Right forelimb (tissue), 1 donor: ENCODE results near the gene ABCC5.
"Not testable (repeated sequence)": the region's sequence is repeated elsewhere in the genome, so short reads cannot be mapped to it uniquely, and the experiment has no call there.

ENCODE experiments used
- DNase-seq: peaks from one replicate; pipeline ENCODE4 v3.0.0-alpha.2; 2018

Gene ABCC5

DNA sequence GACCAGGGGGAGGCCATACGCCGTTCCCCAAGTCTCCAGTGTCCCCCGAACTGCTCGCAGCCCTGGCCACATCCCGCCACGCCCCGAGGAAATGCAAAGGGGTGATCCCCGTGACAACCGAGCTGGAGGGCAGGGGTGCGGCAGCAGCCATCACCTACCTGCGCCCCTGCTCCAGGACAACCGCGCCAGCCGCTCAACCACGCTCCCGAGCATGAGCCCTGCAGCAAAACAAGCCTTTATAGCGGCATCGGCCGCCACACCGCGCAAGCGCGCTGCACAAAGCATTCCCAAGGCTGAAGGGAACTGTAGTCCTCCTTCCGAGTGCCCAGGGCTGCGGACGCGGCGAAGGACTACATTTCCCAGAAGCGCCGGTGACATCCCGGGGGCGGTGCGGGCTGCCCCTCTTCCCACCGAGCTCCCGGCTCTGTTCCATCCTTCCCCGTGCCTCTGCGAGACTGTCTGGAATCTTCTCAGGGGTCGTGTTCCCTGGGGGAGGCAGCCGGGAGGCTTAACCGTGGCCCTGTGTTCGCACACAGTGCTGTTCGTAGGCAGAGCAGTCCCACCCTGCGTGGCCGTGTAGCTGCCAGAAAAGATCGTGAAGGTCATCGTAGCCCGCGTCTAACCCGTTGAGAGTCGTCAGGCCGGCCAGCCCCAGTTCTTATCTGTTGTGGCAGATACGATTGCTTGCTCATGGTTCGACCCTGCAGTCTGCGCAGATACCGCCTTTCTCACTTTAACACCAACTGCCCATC, at the start of gene ABCC5:
Gene ABCC5 (minus strand): TSS at position 213 of the 752 bp plus-strand sequence. CDS start 3,492 bp downstream, outside the sequence.
- peak; percentile 95 for DNase-seq

DNA sequence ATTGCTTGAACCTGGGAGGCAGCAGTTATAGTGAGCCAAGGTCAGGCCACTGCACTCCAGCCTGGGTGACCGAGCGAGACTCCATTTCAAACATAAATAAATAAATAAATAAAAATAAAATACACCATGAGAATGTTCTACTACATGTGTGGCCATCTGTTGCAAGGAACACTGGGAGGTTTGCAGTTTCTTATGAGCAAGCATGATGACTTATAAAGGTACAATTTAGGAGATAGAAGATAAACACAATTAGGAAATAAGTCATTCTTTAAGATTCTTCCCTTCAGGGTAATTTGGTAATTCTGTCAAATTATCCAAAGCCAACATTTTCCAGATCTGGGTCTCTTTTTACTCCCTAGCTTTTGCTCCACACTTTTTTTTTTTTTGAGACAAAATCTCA, 48.5 kb upstream of the ABCC5 start:
- DNase-seq = no peak

GRCh38 chr3:184062637-184063036, 45.0 kb upstream of the ABCC5 start:
- DNase-seq = no peak

GRCh38 chr3:184059424-184059823, 41.7 kb upstream of the ABCC5 start:
- no peak for DNase-seq

DNA sequence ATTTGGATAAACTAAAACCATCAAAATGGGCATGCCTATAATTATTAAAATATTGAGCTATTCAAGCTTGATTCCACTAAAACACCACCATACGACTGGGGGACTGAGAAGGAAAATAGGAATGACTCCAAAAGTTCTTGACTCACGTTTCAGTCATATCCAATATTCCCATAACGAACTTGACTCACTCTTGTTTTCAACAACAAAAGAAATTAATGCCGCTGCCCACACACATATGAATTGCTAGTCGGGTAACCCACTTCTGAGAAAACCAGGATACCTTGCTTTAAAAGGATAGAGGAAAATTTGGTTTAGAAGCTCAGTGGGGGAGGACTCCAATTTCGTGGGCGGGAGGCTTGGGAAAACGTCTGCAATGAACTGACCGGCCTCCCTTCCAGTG, 40.3 kb upstream of the ABCC5 start:
- DNase-seq = no peak

DNA sequence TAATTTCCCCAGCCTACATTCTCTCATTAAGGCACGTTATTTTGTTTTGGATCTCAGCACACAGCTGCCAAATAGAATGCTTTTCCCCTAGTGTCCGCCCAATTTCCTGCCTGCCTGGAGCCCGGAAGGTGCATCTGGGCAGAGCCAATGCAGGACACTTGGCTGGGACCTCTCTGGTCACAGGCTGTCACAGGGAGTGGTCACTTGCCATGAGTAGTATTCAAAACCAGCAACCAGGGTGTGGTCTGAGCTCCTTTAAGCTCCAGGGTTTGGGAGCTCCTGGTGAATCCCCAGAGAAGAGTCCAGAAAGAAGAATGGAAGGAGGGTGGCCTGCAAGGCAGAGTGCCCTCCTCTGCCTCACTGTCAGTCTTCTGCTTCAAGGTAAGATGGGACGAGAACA, 35.1 kb upstream of the ABCC5 start, which contains the start of gene HTR3C:
Gene HTR3C (plus strand): TSS at position 281 of the 400 bp plus-strand sequence. CDS start 34 bp downstream, at position 315.
- DNase-seq = no peak

- DNase-seq = no peak
Observed at GRCh38 chr3:184050217-184050847, 32.6 kb upstream of the ABCC5 start.

DNA sequence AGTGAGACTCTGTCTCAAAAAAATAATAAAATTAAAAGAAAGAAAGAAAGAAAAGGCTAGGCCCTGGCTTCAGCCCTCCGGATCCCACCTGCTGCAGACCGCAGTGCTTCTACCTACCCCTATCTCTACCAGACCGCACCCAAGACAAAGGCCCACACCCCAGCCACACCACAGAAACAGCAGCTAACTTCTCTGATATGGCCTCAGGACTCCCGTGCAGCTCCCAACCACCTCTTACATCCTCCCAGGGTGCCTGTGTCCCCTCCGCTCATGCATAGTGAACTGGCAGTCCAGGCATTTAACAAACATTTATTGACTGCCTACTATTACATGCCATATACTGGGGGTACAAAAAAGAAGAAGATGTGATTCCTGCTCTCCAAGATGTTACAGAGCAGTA, 28.3 kb upstream of the ABCC5 start:
- DNase-seq = no peak

- DNase-seq = no peak
Observed at GRCh38 chr3:184042617-184043016, 24.9 kb upstream of the ABCC5 start.

GRCh38 chr3:184040010-184040409, 22.3 kb upstream of the ABCC5 start:
- no peak for DNase-seq

DNA sequence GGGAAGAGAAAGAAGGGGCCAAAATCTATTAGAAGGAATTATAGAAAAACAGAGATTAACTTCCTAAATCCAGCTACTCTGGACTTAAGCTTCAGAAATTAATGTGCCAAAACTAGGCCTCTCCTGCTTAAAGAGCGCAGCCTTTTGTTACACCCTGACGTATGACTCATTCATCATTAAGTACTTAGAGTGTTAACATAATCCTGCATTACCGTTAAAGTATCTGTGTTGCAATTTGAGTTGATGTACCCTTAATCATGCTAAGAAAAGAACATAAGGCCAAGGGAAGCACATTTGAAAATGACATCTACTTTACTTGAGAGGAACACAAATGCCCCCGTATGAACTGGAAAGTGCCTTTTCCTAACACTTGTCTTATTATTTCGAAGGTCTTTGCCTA, 21.7 kb upstream of the ABCC5 start:
- no peak for DNase-seq

GRCh38 chr3:184038307-184038706, 20.6 kb upstream of the ABCC5 start:
- not testable (repeated sequence) for DNase-seq

- DNase-seq = no peak
Observed at GRCh38 chr3:184037816-184038215, 20.1 kb upstream of the ABCC5 start.

DNA sequence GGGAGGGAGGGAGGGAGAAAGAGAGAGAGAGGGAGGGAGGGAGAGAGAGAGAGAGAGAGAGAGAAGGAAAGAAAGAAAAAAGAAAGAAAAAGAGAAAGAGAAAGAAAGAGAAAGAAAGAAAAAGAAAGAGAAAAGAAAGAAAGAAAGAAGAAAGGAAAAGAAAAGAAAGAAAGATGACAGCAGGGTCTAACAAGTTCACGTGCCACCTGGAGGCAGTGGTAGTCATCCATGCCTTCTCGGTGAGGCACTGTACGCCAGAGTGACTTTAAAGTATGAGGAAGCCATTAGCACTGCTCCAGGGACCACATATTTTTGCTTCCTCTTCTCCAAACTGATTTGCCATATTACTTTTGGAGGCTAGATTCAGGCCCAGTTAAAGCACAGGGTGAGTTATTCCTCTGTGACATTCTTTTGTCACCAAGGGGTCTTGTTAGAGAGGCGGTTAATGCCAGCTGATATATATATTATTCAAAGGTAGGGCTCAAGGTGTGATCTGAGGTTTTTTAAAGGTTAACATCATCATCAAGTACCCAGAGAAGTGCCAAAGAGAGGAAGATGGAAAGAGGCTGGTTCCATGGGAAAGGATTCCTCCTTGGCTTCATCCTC, 13.6 kb upstream of the ABCC5 start, which contains the start of gene HTR3D:
Gene HTR3D (plus strand): TSS at position 556 of the 606 bp plus-strand sequence. CDS start 0 bp downstream, at position 556.
- DNase-seq = no peak

DNA sequence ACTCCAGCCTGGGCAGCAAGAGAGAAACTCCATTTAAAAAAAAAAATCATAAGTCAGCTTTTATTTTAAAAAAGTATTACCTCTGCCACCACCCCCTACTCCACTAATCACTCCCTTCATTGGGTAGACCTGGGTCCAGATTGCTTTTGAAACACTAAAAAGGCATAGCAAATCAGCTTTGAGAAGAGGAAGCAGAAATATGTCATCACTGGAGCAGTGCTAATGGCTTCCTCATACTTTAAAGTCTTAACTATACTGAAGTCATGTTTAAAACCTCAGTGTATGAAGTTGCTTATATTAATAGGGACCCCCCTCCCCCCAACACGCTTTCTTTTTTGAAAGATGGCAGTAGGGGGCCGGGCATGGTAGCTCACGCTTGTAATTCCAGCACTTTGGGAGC, 12.9 kb upstream of the ABCC5 start:
- no peak for DNase-seq

- DNase-seq = no peak
Observed at GRCh38 chr3:184029443-184029842, 11.8 kb upstream of the ABCC5 start.

GRCh38 chr3:184028275-184028890, 10.7 kb upstream of the ABCC5 start:
- DNase-seq = not testable (repeated sequence)

DNA sequence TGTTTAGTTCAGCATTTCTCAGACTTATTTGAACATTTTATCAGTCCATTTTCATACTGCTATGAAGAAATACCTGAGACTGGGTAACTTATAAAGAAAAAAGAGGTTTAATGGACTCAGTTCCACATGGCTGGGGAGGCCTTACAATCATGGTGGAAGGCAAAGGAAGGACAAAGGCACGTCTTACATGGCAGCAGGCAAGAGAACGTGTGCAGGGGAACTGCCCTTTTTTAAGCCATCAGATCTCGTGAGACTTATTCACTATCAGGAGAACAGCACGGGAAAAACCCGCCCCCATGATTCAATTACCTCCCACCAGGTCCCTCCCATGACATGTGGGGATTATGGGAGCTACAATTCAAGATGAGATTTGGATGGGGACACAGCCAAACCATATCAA, 7.6 kb upstream of the ABCC5 start:
- not testable (repeated sequence) for DNase-seq

DNA sequence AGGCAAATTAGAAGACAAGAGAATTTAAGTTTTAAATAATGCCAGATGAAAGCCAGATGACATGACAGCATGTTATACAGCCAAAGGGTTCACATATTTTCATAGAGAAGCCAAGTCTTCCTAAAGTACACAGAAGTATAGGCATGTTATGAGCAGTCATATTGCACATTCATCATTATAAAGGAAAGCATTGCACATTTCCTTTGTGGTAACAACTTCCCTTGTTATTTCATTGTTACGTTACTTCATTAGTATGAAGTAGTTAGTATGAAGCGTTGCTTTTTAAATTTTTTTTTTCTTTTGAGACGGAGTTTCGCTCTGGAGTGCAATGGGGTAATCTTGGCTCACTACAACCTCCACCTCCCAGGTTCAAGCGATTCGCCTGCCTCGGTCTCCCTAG, 4.6 kb upstream of the ABCC5 start:
- no peak for DNase-seq

DNA sequence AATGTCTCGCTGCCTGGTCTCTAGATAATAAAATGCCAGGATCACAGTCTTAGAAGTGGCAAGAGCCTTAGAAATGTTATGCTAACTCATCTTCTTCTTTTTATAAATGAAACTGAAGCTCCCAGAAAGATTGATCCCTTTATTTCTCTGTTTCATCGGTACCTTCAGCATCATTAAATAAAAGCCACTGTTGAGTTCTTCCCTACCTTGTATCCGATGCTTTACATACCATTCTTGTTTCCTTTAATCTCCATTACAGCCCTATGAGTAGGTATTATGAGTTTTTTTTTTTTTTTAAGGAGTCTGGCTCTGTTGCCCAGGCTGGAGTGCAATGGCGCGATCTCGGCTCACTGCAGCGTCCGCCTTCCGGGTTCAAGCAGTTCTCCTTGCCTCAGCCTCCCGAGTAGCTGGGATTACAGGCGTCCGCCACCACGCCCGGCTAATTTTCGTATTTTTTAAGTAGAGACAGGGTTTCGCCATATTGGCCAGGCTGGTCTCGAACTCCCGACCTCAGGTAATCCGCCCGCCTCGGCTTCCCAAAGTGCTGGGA, 815 bp upstream of the ABCC5 start:
- no peak for DNase-seq

- DNase-seq = peak; percentile 83
Observed at GRCh38 chr3:184016811-184017671, 643 bp downstream of the ABCC5 start.

DNA sequence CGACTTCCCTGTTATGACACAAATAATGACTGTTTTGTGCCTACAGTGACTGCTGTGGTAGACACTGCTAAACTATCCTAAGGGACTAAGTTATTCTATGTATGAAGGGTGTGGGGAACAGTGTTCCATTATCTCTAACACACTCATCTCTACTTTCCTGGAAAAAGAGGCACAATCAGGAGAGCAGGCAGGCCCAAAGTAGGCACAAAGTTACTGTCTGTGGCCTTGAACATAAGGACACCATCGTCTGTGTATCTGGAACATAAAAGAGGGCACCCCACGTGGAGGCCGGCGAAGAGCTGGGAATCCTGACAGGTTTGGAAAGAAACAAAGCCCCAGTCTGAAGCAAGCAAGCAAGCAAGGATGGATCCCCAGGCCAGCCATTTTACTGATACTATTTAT, 1.5 kb downstream of the ABCC5 start:
- no peak for DNase-seq
